Right lobe of liver (tissue), 6 donors: ENCODE results near the gene ARHGAP4. TPM values are rescaled to one million over a fixed set of nuclear protein-coding genes. Genes with fewer than 3 reads are reported as not detected.

Experiments used
- ATAC-seq, 4 donors: fragments of 200-7000 bp; cut with Tn5 transposase; one replicate each; pipeline ENCODE4 v1.9.1; 2020; ENCODE audit warnings: mild to moderate bottlenecking in 4 of 4, moderate library complexity in 4 of 4
- DNase-seq, 3 donors: peaks; one replicate each; pipeline ENCODE4 v3.0.0-alpha.2; 2020
- H3K27ac ChIP-seq, 3 donors: fragments of 200-600 bp; one replicate each; pipeline ENCODE4 v1.8.0; 2022
- H3K27me3 ChIP-seq, 2 donors: fragments of 200-600 bp; one replicate each; pipeline ENCODE4 v1.8.0; 2022
- H3K36me3 ChIP-seq, 4 donors: fragments of 200-600 bp; sonication (generic) in 1 of 4; one replicate each; pipeline versions ENCODE4 v1.5.1 to v1.8.0; 2017 to 2022; ENCODE audit warnings: control low read depth in 1 of 4
- H3K4me1 ChIP-seq, 4 donors: fragments of 200-600 bp; sonication (generic) in 1 of 4; one replicate each; pipeline versions ENCODE4 v1.5.1 to v1.8.0; 2017 to 2022; ENCODE audit warnings: control low read depth in 1 of 4
- H3K4me3 ChIP-seq, 3 donors: fragments of 200-600 bp; one replicate each; pipeline ENCODE4 v1.8.0; 2022
- H3K9me3 ChIP-seq, 4 donors: fragments of 200-600 bp; sonication (generic) in 1 of 4; one replicate each; pipeline versions ENCODE4 v1.5.1 to v1.8.0; 2017 to 2022; ENCODE audit warnings: control low read depth in 1 of 4
- CTCF ChIP-seq, 4 donors: fragments of 200-600 bp in 3 of 4; fragments of 450-650 bp in 1 of 4; IDR thresholded peaks; one replicate each; pipeline versions ENCODE4 v1.5.1 to v1.8.0; 2016 to 2022; ENCODE audit warnings: antibody characterized with exemption in 4 of 4, mild to moderate bottlenecking in 2 of 4
- POLR2A ChIP-seq: fragments of 450-650 bp; IDR thresholded peaks from one replicate; pipeline ENCODE4 v1.6.1; 2017; ENCODE audit warnings: antibody characterized with exemption, mild to moderate bottlenecking
- WGBS: methylation state at CpG from one replicate; pipeline ENCODE4 v1.1.6; 2018; ENCODE audit warnings: low coverage, low lambda C conversion rate; ENCODE audit not compliant: insufficient coverage; ENCODE audit errors: missing lambda C conversion rate; 5-methylcytosine and 5-hydroxymethylcytosine counted together
- intact Hi-C, 2 donors: fragments of 100-400 bp; cut with DNase I; formaldehyde crosslinking; loops; one replicate each; pipeline versions ENCODE4 v1.11.2 to v1.14.1; 2022
- total RNA-seq, 6 experiments: library from RNA; depleted of rRNA in 2 of 6; stranded (reverse); fragments of >200 nt in 2 of 6; fragmentation: NEBNext Ultra II Directional in 3 of 6; extraction: Animal tissue kit (Norgen Biotek cat#: 25700) in 3 of 6; gene quantifications; one replicate each; pipeline versions ENCODE4 v1.1.0 to v1.2.4, GENCODE V29; 2016 to 2023
- donor health status: DM: no; HTN: yes; CAD: no.
- donor health status: DM: no; HTN: no; CAD: no.
- donor health status: DM: no; HTN: no; CAD: no.
- donor health status: DM: no; HTN: yes; CAD: no.
- donor health status: DM: no; HTN: yes; CAD: no.

ARHGAP4 gene
- total RNA-seq, 6 experiments from 2014 or later = 5.5 to 11.9 (median 8.7) TPM

GRCh38 chrX:153864101-153864500, 62.0 kb downstream of the ARHGAP4 start:
- Histone ChIP-seq H3K36me3 (no peaks in the 10 kb centered on the region), H3K4me1 (no peaks in the 10 kb centered on the region), H3K9me3 (no peaks in the 10 kb centered on the region), H3K4me3 (no peak overlapping the region), H3K27me3 (no peaks in the 10 kb centered on the region), H3K27ac (no peak overlapping the region)
- intact Hi-C loops = no loop called here
- WGBS = 40% methylated on average over 3 of the region's 10 CpGs
- ATAC-seq (no peak), DNase-seq (no peak)
- TF ChIP-seq POLR2A = no peak
- TF ChIP-seq CTCF (IDR thresholded peaks at IDR 0.05) = no peak

GRCh38 chrX:153863251-153863991, 62.6 kb downstream of the ARHGAP4 start:
- TF ChIP-seq POLR2A (no peak), CTCF (IDR thresholded peaks at IDR 0.05) (no peak)
- Histone ChIP-seq H3K27me3 (no peaks in the 10 kb centered on the region), H3K27ac (no peak overlapping the region), H3K36me3 (no peaks in the 10 kb centered on the region), H3K4me3 (no peak overlapping the region), H3K4me1 (no peaks in the 10 kb centered on the region), H3K9me3 (no peaks in the 10 kb centered on the region)
- DNase-seq (no peak), ATAC-seq (no peak)
- intact Hi-C loops = no loop called here
- 66% methylated on average over 6 of the region's 28 CpGs for WGBS

- ATAC-seq (no peak), DNase-seq (no peak)
- Histone ChIP-seq H3K4me1 (no peaks in the 10 kb centered on the region), H3K27me3 (no peaks in the 10 kb centered on the region), H3K4me3 (no peak overlapping the region), H3K9me3 (no peaks in the 10 kb centered on the region), H3K27ac (no peak overlapping the region), H3K36me3 (no peaks in the 10 kb centered on the region)
- intact Hi-C loops = no loop called here
- TF ChIP-seq CTCF (IDR thresholded peaks at IDR 0.05) (no peak), POLR2A (no peak)
- 72% methylated on average over 6 of the region's 22 CpGs for WGBS
Measured at GRCh38 chrX:153862369-153863250, 63.5 kb downstream of the ARHGAP4 start.

- no peaks in the 10 kb centered on the region for H3K4me1 ChIP-seq
- TF ChIP-seq POLR2A (no peak), CTCF (IDR thresholded peaks at IDR 0.05) (no peak)
- no peaks in the 10 kb centered on the region for H3K9me3 ChIP-seq
- intact Hi-C loops = no loop called here
- WGBS = 53% methylated on average over 10 of the region's 21 CpGs
- no peak for ATAC-seq
- no peaks in the 10 kb centered on the region for H3K27me3 ChIP-seq
- no peaks in the 10 kb centered on the region for H3K36me3 ChIP-seq
- no peak overlapping the region for H3K4me3 ChIP-seq
- no peak overlapping the region for H3K27ac ChIP-seq
- no peak for DNase-seq
Measured at GRCh38 chrX:153861733-153862310, 64.2 kb downstream of the ARHGAP4 start.
